Measurements from ENCODE around the gene PITPNC1.

The PITPNC1 gene

GRCh38 chr17:67484261-67484660 lies 107.2 kb downstream of the PITPNC1 start:
- Histone ChIP-seq H3K27ac (ENCODE audit: insufficient read depth, low read depth, low read length, poor library complexity, severe bottlenecking) (no peak overlapping the region), H3K4me3 (ENCODE audit: insufficient read depth, low read depth, low read length) (no peak overlapping the region), H3K4me1 (ENCODE audit: control insufficient read depth, insufficient read depth, low read length) (peaks cover under 1% of the 10 kb centered on the region), H3K27me3 (ENCODE audit: control insufficient read depth, insufficient read depth, low read length, poor library complexity, severe bottlenecking) (no peaks in the 10 kb centered on the region), H3K9me3 (ENCODE audit: control insufficient read depth, low read length) (no peaks in the 10 kb centered on the region), H3K36me3 (ENCODE audit: control insufficient read depth, insufficient read depth, low read length) (no peaks in the 10 kb centered on the region)
- WGBS, 2 experiments = 91 to 98% methylated on average over 4 of the region's 4 CpGs

DNA sequence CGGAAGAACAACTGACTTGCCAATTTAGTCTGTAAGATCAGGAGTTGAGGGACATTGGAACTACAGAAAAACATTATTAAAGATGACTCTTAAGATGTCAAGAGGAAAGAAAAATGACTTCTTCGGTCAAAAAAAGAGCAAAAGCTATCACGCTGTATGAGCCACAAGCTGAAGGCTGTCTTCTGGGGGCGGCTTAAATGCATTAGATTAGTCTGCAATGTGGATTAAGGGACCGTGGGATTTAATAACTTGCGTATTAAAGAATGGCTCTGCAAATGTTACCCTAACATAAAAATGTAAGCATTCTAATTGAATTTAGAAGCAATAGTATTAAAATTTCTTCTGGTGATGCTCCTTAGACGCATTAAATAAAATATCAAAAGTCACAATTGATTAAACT lies 108.6 kb downstream of the PITPNC1 start:
- 98% methylated on average over 5 to 7 of the region's 7 CpGs for WGBS, 2 experiments
- Histone ChIP-seq H3K4me3 (ENCODE audit: insufficient read depth, low read depth, low read length) (no peak overlapping the region), H3K36me3 (ENCODE audit: control insufficient read depth, insufficient read depth, low read length) (no peaks in the 10 kb centered on the region), H3K27ac (ENCODE audit: insufficient read depth, low read depth, low read length, poor library complexity, severe bottlenecking) (no peak overlapping the region), H3K27me3 (ENCODE audit: control insufficient read depth, insufficient read depth, low read length, poor library complexity, severe bottlenecking) (no peaks in the 10 kb centered on the region), H3K4me1 (ENCODE audit: control insufficient read depth, insufficient read depth, low read length) (peaks cover 5% of the 10 kb centered on the region), H3K9me3 (ENCODE audit: control insufficient read depth, low read length) (no peaks in the 10 kb centered on the region)

DNA sequence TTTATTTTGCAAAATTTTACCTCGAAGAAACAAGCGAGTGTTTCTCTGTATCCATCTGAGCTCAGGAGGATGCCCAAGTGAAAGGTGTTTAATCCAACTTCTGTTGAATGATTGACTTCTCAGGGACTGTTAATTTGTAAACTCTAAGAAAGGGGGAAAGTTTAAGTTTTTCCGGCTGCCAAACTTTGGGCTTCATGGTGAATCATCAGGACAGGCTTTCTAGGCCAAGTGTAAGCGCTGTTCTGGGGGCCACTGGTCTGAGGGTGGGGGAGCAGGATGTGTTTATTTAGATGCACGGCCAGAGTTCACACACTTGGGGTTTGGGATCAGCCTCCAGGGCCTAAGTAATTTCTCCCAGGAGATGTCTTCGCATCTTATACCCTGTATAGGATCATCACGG lies 110.4 kb downstream of the PITPNC1 start:
- 92 to 94% methylated on average over 7 of the region's 7 CpGs for WGBS, 2 experiments
- peak overlapping the region; percentile 79 for H3K27ac ChIP-seq (ENCODE audit: insufficient read depth, low read depth, low read length, poor library complexity, severe bottlenecking)
- H3K4me3 ChIP-seq (ENCODE audit: insufficient read depth, low read depth, low read length) = no peak overlapping the region
- no peaks in the 10 kb centered on the region for H3K36me3 ChIP-seq (ENCODE audit: control insufficient read depth, insufficient read depth, low read length)
- no peaks in the 10 kb centered on the region for H3K27me3 ChIP-seq (ENCODE audit: control insufficient read depth, insufficient read depth, low read length, poor library complexity, severe bottlenecking)
- H3K9me3 ChIP-seq (ENCODE audit: control insufficient read depth, low read length) = no peaks in the 10 kb centered on the region
- H3K4me1 ChIP-seq (ENCODE audit: control insufficient read depth, insufficient read depth, low read length) = peaks cover 21% of the 10 kb centered on the region

DNA sequence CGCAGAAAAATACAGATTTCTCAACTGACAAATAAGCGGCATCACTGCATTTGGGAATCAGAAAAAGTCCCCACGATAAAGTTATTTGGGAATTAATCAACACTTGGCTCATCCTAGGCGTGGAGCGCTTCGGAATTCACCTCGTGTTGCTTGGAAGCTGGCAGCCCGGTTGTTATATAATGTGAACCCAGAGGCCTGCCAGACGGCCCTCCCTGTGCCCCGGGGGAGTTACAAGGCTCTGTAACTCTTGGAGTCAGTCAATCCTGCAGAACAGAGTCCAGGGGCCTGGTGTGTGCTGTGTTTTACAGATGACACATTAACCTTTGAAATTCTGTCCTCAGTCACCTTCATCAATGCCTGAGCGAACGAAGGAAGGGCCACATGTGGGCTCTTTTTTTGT lies 111.1 kb downstream of the PITPNC1 start:
- H3K36me3 ChIP-seq (ENCODE audit: control insufficient read depth, insufficient read depth, low read length) = no peaks in the 10 kb centered on the region
- H3K4me1 ChIP-seq (ENCODE audit: control insufficient read depth, insufficient read depth, low read length) = peaks cover 21% of the 10 kb centered on the region
- peak overlapping the region; percentile 79 for H3K27ac ChIP-seq (ENCODE audit: insufficient read depth, low read depth, low read length, poor library complexity, severe bottlenecking)
- no peak overlapping the region for H3K4me3 ChIP-seq (ENCODE audit: insufficient read depth, low read depth, low read length)
- no peaks in the 10 kb centered on the region for H3K27me3 ChIP-seq (ENCODE audit: control insufficient read depth, insufficient read depth, low read length, poor library complexity, severe bottlenecking)
- WGBS, 2 experiments = 84% methylated on average over 12 of the region's 12 CpGs
- H3K9me3 ChIP-seq (ENCODE audit: control insufficient read depth, low read length) = no peaks in the 10 kb centered on the region

- no peak overlapping the region for H3K27ac ChIP-seq (ENCODE audit: insufficient read depth, low read depth, low read length, poor library complexity, severe bottlenecking)
- no peak overlapping the region for H3K4me3 ChIP-seq (ENCODE audit: insufficient read depth, low read depth, low read length)
- H3K4me1 ChIP-seq (ENCODE audit: control insufficient read depth, insufficient read depth, low read length) = peaks cover 21% of the 10 kb centered on the region
- WGBS, 2 experiments = 95 to 99% methylated on average over 4 of the region's 4 CpGs
- no peaks in the 10 kb centered on the region for H3K9me3 ChIP-seq (ENCODE audit: control insufficient read depth, low read length)
- no peaks in the 10 kb centered on the region for H3K36me3 ChIP-seq (ENCODE audit: control insufficient read depth, insufficient read depth, low read length)
- H3K27me3 ChIP-seq (ENCODE audit: control insufficient read depth, insufficient read depth, low read length, poor library complexity, severe bottlenecking) = no peaks in the 10 kb centered on the region
Observed at GRCh38 chr17:67488768-67489167, 111.7 kb downstream of the PITPNC1 start.

DNA sequence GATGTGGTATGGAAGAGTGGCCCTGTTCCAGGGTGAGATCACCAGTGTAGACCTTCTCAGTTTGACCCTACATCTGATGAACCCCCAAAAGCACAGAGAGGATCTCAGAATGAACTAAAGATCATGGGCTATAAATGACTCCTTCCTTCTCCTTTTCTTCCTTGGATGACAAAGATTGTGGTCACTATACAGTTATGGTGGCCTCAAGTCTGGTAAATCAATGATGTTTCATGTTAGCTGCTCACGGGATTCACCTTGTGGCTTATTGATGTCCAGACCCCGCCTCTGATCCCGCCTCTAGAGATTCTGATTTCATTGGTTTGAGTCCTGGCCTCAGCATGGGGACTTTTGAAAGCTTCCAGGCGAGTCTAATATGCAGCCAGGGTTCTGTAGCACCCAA lies 112.2 kb downstream of the PITPNC1 start:
- Histone ChIP-seq H3K4me1 (ENCODE audit: control insufficient read depth, insufficient read depth, low read length) (peaks cover 21% of the 10 kb centered on the region), H3K4me3 (ENCODE audit: insufficient read depth, low read depth, low read length) (no peak overlapping the region), H3K27ac (ENCODE audit: insufficient read depth, low read depth, low read length, poor library complexity, severe bottlenecking) (no peak overlapping the region), H3K36me3 (ENCODE audit: control insufficient read depth, insufficient read depth, low read length) (no peaks in the 10 kb centered on the region), H3K27me3 (ENCODE audit: control insufficient read depth, insufficient read depth, low read length, poor library complexity, severe bottlenecking) (no peaks in the 10 kb centered on the region), H3K9me3 (ENCODE audit: control insufficient read depth, low read length) (no peaks in the 10 kb centered on the region)
- WGBS, 2 experiments = 94 to 95% methylated on average over 4 of the region's 4 CpGs

DNA sequence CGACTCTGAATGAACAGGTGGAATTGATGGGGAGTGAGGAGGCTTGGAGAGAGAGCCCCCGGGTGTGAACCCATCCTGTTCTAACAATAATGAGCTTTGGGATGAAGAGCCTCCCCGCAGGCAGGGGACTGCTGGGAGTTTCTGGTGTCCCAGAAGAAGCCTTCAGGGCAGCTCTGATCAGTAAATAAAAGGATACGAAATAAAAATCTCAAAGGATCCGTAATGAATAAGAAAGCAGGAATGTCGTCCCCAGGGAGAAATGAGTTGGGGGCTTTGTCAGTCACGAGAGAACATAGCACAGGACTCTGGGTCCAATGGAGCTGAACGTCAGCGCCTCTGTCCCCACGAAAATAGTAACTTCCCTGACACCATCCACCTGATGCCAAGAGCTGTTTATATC lies 113.4 kb downstream of the PITPNC1 start:
- no peaks in the 10 kb centered on the region for H3K9me3 ChIP-seq (ENCODE audit: control insufficient read depth, low read length)
- no peak overlapping the region for H3K4me3 ChIP-seq (ENCODE audit: insufficient read depth, low read depth, low read length)
- H3K27me3 ChIP-seq (ENCODE audit: control insufficient read depth, insufficient read depth, low read length, poor library complexity, severe bottlenecking) = no peaks in the 10 kb centered on the region
- H3K27ac ChIP-seq (ENCODE audit: insufficient read depth, low read depth, low read length, poor library complexity, severe bottlenecking) = no peak overlapping the region
- H3K36me3 ChIP-seq (ENCODE audit: control insufficient read depth, insufficient read depth, low read length) = no peaks in the 10 kb centered on the region
- H3K4me1 ChIP-seq (ENCODE audit: control insufficient read depth, insufficient read depth, low read length) = peaks cover 21% of the 10 kb centered on the region
- 9 to 14% methylated on average over 10 of the region's 10 CpGs for WGBS, 2 experiments

DNA sequence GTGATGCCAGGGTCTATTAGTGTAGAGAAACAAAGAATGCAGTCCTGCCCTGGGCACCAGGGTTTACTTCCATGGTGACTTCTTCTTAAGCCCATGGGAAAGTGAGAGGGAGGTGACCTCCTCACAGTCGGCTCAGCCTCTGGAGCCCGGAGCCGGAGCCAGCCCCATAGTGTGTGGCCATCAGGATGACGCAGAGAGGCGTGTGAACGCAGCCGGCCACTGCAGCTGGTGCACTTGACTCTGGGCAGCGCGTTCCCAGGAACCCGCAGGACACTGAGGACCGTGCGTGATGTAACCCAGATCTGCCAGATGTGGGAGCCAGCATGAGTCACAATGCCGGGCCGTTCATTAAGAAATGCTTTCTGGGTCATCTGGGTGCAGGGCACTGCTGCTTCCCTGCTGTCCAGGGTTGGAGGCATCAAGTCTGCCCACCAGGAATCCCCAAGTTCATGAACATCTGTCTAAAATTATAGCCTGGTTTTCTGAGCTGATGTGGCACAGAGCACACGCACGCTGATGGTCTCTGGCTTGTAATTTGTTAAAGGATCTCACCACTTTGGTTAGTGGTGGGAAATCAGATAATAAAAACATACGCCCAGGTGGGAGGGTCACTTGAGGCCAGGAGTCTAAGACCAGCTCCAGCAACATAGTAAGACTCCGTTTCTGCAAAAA lies 114.1 kb downstream of the PITPNC1 start:
- Histone ChIP-seq H3K4me3 (ENCODE audit: insufficient read depth, low read depth, low read length) (no peak overlapping the region), H3K27me3 (ENCODE audit: control insufficient read depth, insufficient read depth, low read length, poor library complexity, severe bottlenecking) (no peaks in the 10 kb centered on the region), H3K9me3 (ENCODE audit: control insufficient read depth, low read length) (no peaks in the 10 kb centered on the region), H3K27ac (ENCODE audit: insufficient read depth, low read depth, low read length, poor library complexity, severe bottlenecking) (no peak overlapping the region), H3K4me1 (ENCODE audit: control insufficient read depth, insufficient read depth, low read length) (peaks cover 21% of the 10 kb centered on the region), H3K36me3 (ENCODE audit: control insufficient read depth, insufficient read depth, low read length) (no peaks in the 10 kb centered on the region)
- WGBS, 2 experiments = 69 to 70% methylated on average over 18 of the region's 18 CpGs

- WGBS, 2 experiments = 90 to 97% methylated on average over 4 of the region's 4 CpGs
- Histone ChIP-seq H3K4me1 (ENCODE audit: control insufficient read depth, insufficient read depth, low read length) (peaks cover 21% of the 10 kb centered on the region), H3K27me3 (ENCODE audit: control insufficient read depth, insufficient read depth, low read length, poor library complexity, severe bottlenecking) (no peaks in the 10 kb centered on the region), H3K36me3 (ENCODE audit: control insufficient read depth, insufficient read depth, low read length) (no peaks in the 10 kb centered on the region), H3K27ac (ENCODE audit: insufficient read depth, low read depth, low read length, poor library complexity, severe bottlenecking) (no peak overlapping the region), H3K9me3 (ENCODE audit: control insufficient read depth, low read length) (no peaks in the 10 kb centered on the region), H3K4me3 (ENCODE audit: insufficient read depth, low read depth, low read length) (no peak overlapping the region)
Observed at GRCh38 chr17:67491681-67492024, 114.6 kb downstream of the PITPNC1 start.

- Histone ChIP-seq H3K4me3 (ENCODE audit: insufficient read depth, low read depth, low read length) (no peak overlapping the region), H3K27me3 (ENCODE audit: control insufficient read depth, insufficient read depth, low read length, poor library complexity, severe bottlenecking) (no peaks in the 10 kb centered on the region), H3K27ac (ENCODE audit: insufficient read depth, low read depth, low read length, poor library complexity, severe bottlenecking) (no peak overlapping the region), H3K4me1 (ENCODE audit: control insufficient read depth, insufficient read depth, low read length) (peaks cover 21% of the 10 kb centered on the region), H3K9me3 (ENCODE audit: control insufficient read depth, low read length) (no peaks in the 10 kb centered on the region), H3K36me3 (ENCODE audit: control insufficient read depth, insufficient read depth, low read length) (no peaks in the 10 kb centered on the region)
- WGBS, 2 experiments = 78 to 81% methylated on average over 5 of the region's 5 CpGs
Observed at GRCh38 chr17:67492251-67492740, 115.2 kb downstream of the PITPNC1 start.
